Esophagus mucosa (tissue), 1 donor: ENCODE results near the gene SLC6A5. TPM values are rescaled to one million over a fixed set of nuclear protein-coding genes. Genes with fewer than 3 reads are reported as not detected.

Source experiments
- ATAC-seq: fragments of 200-7000 bp; cut with Tn5 transposase; one replicate; pipeline ENCODE4 v1.9.1; 2020
- total RNA-seq: library from RNA; stranded (reverse); gene quantifications from one replicate; pipeline ENCODE4 v1.2.4, GENCODE V29; 2023
- donor health status: DM: yes; HTN: yes; CAD: no.

Gene SLC6A5
- total RNA-seq, 1 donor from 2014 or later, result not detected

- ATAC-seq, result no peak
These were observed 22.3 kb downstream of the SLC6A5 start for GRCh38 chr11:20621679-20622078.

- peak; percentile 48 for ATAC-seq
These were observed 23.8 kb downstream of the SLC6A5 start for GRCh38 chr11:20623252-20623651.

GRCh38 chr11:20626279-20626678 lies 26.9 kb downstream of the SLC6A5 start:
- no peak for ATAC-seq

- ATAC-seq, result no peak
These were observed 27.6 kb downstream of the SLC6A5 start for GRCh38 chr11:20627026-20627425.

- no peak for ATAC-seq
These were observed 28.3 kb downstream of the SLC6A5 start for GRCh38 chr11:20627701-20628100.

- peak; percentile 69 for ATAC-seq
These were observed 32.2 kb downstream of the SLC6A5 start for GRCh38 chr11:20631519-20632168.

- no peak for ATAC-seq
These were observed 32.7 kb downstream of the SLC6A5 start for GRCh38 chr11:20632169-20632532.

- peak; percentile 39 for ATAC-seq
These were observed 34.6 kb downstream of the SLC6A5 start for GRCh38 chr11:20634044-20634443.

- ATAC-seq, result no peak
These were observed 35.4 kb downstream of the SLC6A5 start for GRCh38 chr11:20634781-20635180.

DNA sequence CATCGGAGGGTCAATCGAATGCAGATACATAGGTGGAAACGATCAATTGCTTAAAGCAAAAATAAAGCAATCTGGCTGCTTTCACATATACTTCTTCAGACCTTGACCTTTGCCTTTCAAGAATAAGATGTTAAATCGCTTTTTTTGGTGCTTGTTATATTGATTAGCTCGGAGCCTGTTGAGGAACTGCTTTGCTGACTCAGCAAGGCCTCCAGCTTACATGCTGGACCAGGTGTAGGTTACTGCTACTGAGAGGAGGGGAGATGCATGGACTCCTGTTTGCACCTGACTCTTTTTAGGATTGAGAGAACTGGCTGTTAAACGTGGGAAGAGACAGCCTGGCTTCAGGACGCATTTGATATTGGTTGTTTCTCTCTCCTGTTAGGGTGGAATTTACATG lies 38.7 kb downstream of the SLC6A5 start:
- no peak for ATAC-seq

GRCh38 chr11:20639688-20640087 lies 40.3 kb downstream of the SLC6A5 start:
- ATAC-seq, result no peak

- no peak for ATAC-seq
These were observed 41.0 kb downstream of the SLC6A5 start for GRCh38 chr11:20640401-20640800.

GRCh38 chr11:20644360-20644759 lies 45.0 kb downstream of the SLC6A5 start:
- no peak for ATAC-seq

DNA sequence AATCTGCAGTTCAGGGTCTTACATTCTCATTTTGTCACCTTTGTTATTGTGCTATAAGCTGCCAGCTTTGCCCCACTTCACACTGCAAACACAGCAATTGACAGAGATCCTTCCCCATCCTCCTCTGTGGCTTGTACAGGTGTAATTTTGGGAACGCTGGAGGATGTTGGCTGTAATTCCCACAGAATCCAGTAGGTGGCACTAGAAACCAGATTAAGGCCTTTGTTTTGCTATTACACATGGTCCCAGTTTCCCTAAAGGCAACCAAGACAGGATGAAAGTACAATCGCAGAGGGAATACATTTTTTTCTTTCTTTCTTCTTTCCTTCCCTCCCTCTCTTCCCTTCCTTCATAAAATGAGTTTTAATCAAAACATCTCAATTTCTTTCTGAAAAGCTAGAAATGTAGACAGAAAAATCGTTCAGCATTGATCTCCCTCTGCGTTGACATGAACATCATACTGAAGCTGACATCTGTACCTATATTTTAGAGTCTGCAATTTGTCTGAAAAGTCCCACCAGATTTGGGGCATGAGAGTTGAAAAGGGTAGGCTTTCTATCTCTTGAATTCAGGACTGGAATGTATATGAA lies 48.7 kb downstream of the SLC6A5 start:
- peak; percentile 69 for ATAC-seq

- no peak for ATAC-seq
These were observed 52.9 kb downstream of the SLC6A5 start for GRCh38 chr11:20652150-20652806.

- ATAC-seq, result no peak
These were observed 54.6 kb downstream of the SLC6A5 start for GRCh38 chr11:20654038-20654437.

- no peak for ATAC-seq
These were observed 57.5 kb downstream of the SLC6A5 start for GRCh38 chr11:20656901-20657300.

DNA sequence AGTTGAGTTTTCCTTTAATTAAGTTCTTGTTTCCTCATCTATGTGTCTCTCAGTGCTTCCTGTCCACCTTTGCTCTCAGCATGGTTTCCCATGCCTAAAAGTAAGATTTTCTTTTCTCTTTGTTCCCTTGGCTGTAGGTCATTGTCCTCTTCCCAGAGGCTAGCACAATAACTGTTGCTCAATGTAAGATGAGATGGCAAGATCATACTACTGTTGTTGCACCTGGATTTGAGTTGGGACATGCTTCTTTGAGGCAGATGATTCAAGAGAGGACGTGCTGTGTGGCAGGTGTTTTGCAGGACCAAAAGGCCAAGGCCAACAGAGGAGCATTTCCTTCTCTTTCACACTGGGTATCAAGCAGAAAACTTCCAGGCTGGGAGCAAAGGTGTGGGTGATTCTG lies 58.7 kb downstream of the SLC6A5 start:
- ATAC-seq, result no peak

GRCh38 chr11:20661445-20661844 lies 62.0 kb downstream of the SLC6A5 start:
- no peak for ATAC-seq

- no peak for ATAC-seq
These were observed 62.4 kb downstream of the SLC6A5 start for GRCh38 chr11:20661850-20662249.

DNA sequence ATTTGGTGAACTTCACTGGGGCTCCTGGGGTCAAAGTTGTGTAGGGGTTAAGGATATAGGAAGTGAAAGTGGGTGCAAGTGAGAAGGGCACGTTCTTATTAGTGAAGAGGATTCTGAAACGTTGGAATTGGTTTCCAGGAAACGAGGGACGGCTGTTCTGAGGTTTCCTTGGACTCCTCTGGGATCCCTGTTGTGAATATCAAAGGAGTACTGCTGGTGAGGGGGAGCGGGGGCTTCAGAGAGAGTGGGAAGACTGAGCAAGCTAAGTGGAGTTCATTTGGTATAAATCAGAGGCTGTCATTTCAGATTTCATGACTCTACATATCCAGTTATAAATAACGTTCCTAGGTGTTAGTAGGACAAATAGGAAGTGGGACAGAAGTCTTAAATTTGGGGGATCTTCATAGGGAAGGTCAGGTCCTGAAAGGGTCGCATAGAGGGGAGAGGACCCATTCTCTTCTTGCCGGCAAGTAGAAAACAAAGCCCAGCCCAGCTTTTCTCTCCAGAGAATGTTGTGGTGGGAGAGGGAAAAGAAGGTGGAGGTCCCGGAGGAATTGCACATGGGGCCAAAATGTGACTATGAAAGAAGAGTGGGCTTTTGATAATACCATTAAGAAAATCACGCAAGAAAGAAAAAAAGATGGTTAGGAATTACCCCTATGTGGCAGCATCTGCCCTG lies 68.9 kb downstream of the SLC6A5 start:
- ATAC-seq, result no peak

GRCh38 chr11:20668844-20669819 lies 69.7 kb downstream of the SLC6A5 start, which contains the start of gene NELL1:
NELL1 (plus strand) TSS chr11:20669586.
- ATAC-seq, result no peak
